Hepatocyte (in vitro differentiated cells): Measurements from ENCODE around the gene ECT2L. TPM values are rescaled to one million over a fixed set of nuclear protein-coding genes. Genes with fewer than 3 reads are reported as not detected.

Source experiments
- DNase-seq: peaks from one replicate; pipeline ENCODE4 v3.0.0-alpha.2; 2016; ENCODE audit warnings: low spot score
- H2AFZ ChIP-seq: fragments of 200-600 bp; sonication (generic); 2 replicates; pipeline ENCODE4 v1.6.0; 2016; ENCODE audit warnings: antibody characterized with exemption, mild to moderate bottlenecking
- H3K27ac ChIP-seq: fragments of 200-600 bp; sonication (generic); 2 replicates; pipeline ENCODE4 v1.5.1; 2016; ENCODE audit warnings: mild to moderate bottlenecking
- H3K27me3 ChIP-seq: fragments of 200-600 bp; sonication (generic); 2 replicates; pipeline ENCODE4 v1.6.1; 2016
- H3K36me3 ChIP-seq: fragments of 200-600 bp; sonication (generic); replicated peaks from 2 replicates; pipeline ENCODE4 v1.5.1; 2016; ENCODE audit warnings: low read depth; ENCODE audit not compliant: insufficient read depth
- H3K4me1 ChIP-seq: fragments of 200-600 bp; sonication (generic); 2 replicates; pipeline ENCODE4 v1.5.1; 2016; ENCODE audit warnings: mild to moderate bottlenecking, moderate library complexity; ENCODE audit not compliant: insufficient read depth
- H3K4me2 ChIP-seq: fragments of 200-600 bp; sonication (generic); 2 replicates; pipeline ENCODE4 v1.6.0; 2016
- H3K4me3 ChIP-seq: fragments of 200-600 bp; sonication (generic); 2 replicates; pipeline ENCODE4 v1.5.1; 2016; ENCODE audit warnings: mild to moderate bottlenecking
- H3K79me2 ChIP-seq: fragments of 200-600 bp; sonication (generic); 2 replicates; pipeline ENCODE4 v1.6.0; 2017; ENCODE audit warnings: mild to moderate bottlenecking
- H3K9me2 ChIP-seq: fragments of 200-600 bp; sonication (generic); replicated peaks from 2 replicates; pipeline ENCODE4 v1.6.0; 2017; ENCODE audit warnings: mild to moderate bottlenecking; ENCODE audit not compliant: insufficient read depth
- H3K9me3 ChIP-seq: fragments of 200-600 bp; sonication (generic); 2 replicates; pipeline ENCODE4 v1.5.1; 2016; ENCODE audit warnings: low read depth, mild to moderate bottlenecking
- H4K20me1 ChIP-seq: fragments of 200-600 bp; sonication (generic); 2 replicates; pipeline ENCODE4 v1.6.0; 2016; ENCODE audit warnings: mild to moderate bottlenecking; ENCODE audit not compliant: insufficient read depth, poor library complexity, severe bottlenecking
- EZH2 ChIP-seq: fragments of 200-600 bp; sonication (generic); IDR thresholded peaks from 2 replicates; pipeline ENCODE4 v1.6.1; 2016; ENCODE audit warnings: antibody characterized with exemption, mild to moderate bottlenecking, borderline replicate concordance
- EZH2phosphoT487 ChIP-seq: fragments of 200-600 bp; sonication (generic); IDR thresholded peaks from one replicate; pipeline ENCODE4 v1.6.1; 2018; ENCODE audit warnings: antibody characterized with exemption, mild to moderate bottlenecking, low read depth, moderate library complexity; ENCODE audit not compliant: unreplicated experiment, severe bottlenecking
- WGBS: methylation state at CpG from one replicate; pipeline ENCODE4 v1.1.6; 2016; ENCODE audit warnings: low lambda C conversion rate; ENCODE audit errors: missing lambda C conversion rate; 5-methylcytosine and 5-hydroxymethylcytosine counted together
- polyA plus RNA-seq: library from polyadenylated mRNA; unstranded; fragments of >200 nt; fragmentation: Nextera tagmentation; extraction: Ambion mirVana; gene quantifications from 2 replicates; pipeline ENCODE4 v1.2.1, GENCODE V29; 2016
- total RNA-seq: library from RNA; depleted of rRNA; stranded (reverse); fragments of >200 nt; gene quantifications from 2 replicates; pipeline ENCODE4 v1.2.3, GENCODE V29; 2014
- TF ChIP-seq, protein P1 (sequence below): fragments of 200-600 bp; sonication (generic); IDR thresholded peaks from 2 replicates; pipeline ENCODE4 v1.5.1; 2016; ENCODE audit warnings: antibody characterized with exemption, mild to moderate bottlenecking; ENCODE audit not compliant: poor library complexity

The ECT2L gene
- total and polyA plus RNA-seq, 2 experiments from 2014 or later = not detected

DNA sequence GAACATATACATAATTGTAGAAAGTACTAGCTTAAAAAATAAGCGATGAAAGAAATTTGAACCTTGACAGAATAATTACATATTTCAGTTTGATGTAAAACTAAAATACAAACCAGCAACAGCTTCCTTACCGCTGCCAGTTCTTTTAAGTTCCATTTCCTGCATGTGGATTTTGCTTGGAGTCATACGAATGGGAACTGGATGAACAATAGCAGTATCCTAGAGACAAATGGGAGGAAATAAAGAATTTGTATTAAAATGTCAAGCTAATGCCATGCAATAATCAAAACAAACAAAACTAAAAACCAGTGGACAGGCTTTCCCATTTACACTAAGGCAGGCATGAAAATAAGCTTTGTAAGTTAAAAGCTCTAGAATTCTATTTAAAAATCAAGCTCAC, 125.0 kb downstream of the ECT2L start:
- H3K9me3 ChIP-seq = no peaks in the 10 kb centered on the region
- H3K4me1 ChIP-seq = no peaks in the 10 kb centered on the region
- no peak overlapping the region for H2AFZ ChIP-seq
- H3K27ac ChIP-seq = no peak overlapping the region
- no peak for DNase-seq
- H4K20me1 ChIP-seq = no peaks in the 10 kb centered on the region
- H3K4me3 ChIP-seq = no peak overlapping the region
- WGBS = 95% methylated on average over 3 of the region's 3 CpGs
- H3K4me2 ChIP-seq = no peak overlapping the region
- no peak for TF ChIP-seq EZH2phosphoT487
- TF ChIP-seq, protein P1, sequence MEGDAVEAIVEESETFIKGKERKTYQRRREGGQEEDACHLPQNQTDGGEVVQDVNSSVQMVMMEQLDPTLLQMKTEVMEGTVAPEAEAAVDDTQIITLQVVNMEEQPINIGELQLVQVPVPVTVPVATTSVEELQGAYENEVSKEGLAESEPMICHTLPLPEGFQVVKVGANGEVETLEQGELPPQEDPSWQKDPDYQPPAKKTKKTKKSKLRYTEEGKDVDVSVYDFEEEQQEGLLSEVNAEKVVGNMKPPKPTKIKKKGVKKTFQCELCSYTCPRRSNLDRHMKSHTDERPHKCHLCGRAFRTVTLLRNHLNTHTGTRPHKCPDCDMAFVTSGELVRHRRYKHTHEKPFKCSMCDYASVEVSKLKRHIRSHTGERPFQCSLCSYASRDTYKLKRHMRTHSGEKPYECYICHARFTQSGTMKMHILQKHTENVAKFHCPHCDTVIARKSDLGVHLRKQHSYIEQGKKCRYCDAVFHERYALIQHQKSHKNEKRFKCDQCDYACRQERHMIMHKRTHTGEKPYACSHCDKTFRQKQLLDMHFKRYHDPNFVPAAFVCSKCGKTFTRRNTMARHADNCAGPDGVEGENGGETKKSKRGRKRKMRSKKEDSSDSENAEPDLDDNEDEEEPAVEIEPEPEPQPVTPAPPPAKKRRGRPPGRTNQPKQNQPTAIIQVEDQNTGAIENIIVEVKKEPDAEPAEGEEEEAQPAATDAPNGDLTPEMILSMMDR = no peak
- no peak for TF ChIP-seq EZH2
- no peaks in the 10 kb centered on the region for H3K9me2 ChIP-seq
- H3K79me2 ChIP-seq = no peaks in the 10 kb centered on the region
- no peaks in the 10 kb centered on the region for H3K36me3 ChIP-seq
- no peaks in the 10 kb centered on the region for H3K27me3 ChIP-seq

DNA sequence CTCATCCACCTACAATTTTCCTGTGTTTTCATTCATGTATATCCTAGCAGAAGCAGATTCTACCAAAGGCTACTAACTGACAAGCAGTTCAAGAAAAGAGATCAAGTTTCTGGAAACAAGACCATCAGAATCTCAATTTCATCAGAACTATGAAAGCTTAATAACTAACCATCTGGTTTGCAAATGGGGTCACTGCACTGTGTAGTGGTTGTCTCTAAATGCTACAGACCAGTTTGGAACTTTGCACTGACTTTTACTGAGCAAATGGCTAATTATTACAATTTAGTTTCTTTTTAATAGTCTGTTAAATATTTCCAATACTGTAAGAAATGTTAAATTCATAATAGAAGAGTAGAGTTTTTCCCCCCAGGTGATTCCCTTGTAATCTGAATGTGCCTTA, 127.7 kb downstream of the ECT2L start:
- Histone ChIP-seq H3K4me2 (no peak overlapping the region), H3K27me3 (no peaks in the 10 kb centered on the region), H3K4me3 (no peak overlapping the region), H4K20me1 (no peaks in the 10 kb centered on the region), H3K9me3 (no peaks in the 10 kb centered on the region), H3K4me1 (no peaks in the 10 kb centered on the region), H3K79me2 (no peaks in the 10 kb centered on the region), H3K9me2 (no peaks in the 10 kb centered on the region), H3K27ac (no peak overlapping the region), H3K36me3 (no peaks in the 10 kb centered on the region), H2AFZ (no peak overlapping the region)
- DNase-seq = no peak
- no peak for TF ChIP-seq EZH2phosphoT487
- TF ChIP-seq, protein P1 = no peak
- TF ChIP-seq EZH2 = no peak

GRCh38 chr6:138925806-138926205, 129.9 kb downstream of the ECT2L start:
- Histone ChIP-seq H3K9me2 (no peaks in the 10 kb centered on the region), H3K4me3 (no peak overlapping the region), H4K20me1 (no peaks in the 10 kb centered on the region), H3K4me2 (no peak overlapping the region), H2AFZ (no peak overlapping the region), H3K4me1 (no peaks in the 10 kb centered on the region), H3K79me2 (no peaks in the 10 kb centered on the region), H3K9me3 (no peaks in the 10 kb centered on the region), H3K27me3 (no peaks in the 10 kb centered on the region), H3K36me3 (no peaks in the 10 kb centered on the region), H3K27ac (no peak overlapping the region)
- WGBS = 98% methylated on average over 2 of the region's 2 CpGs
- no peak for DNase-seq
- TF ChIP-seq EZH2phosphoT487 (no peak), EZH2 (no peak)
- TF ChIP-seq, protein P1 = no peak

- Histone ChIP-seq H3K27ac (no peak overlapping the region), H3K4me1 (no peaks in the 10 kb centered on the region), H3K9me3 (no peaks in the 10 kb centered on the region), H3K36me3 (no peaks in the 10 kb centered on the region), H3K4me3 (no peak overlapping the region), H3K27me3 (no peaks in the 10 kb centered on the region), H3K79me2 (no peaks in the 10 kb centered on the region), H3K4me2 (no peak overlapping the region), H3K9me2 (no peaks in the 10 kb centered on the region), H4K20me1 (no peaks in the 10 kb centered on the region), H2AFZ (no peak overlapping the region)
- no peak for DNase-seq
- WGBS = 93% methylated on average over 3 of the region's 3 CpGs
- TF ChIP-seq, protein P1 = no peak
- no peak for TF ChIP-seq EZH2phosphoT487
- no peak for TF ChIP-seq EZH2
These were observed 130.7 kb downstream of the ECT2L start for GRCh38 chr6:138926579-138926978.
